ENCODE measurements around the gene NRXN2. TPM values are rescaled to one million over a fixed set of nuclear protein-coding genes. Genes with fewer than 3 reads are reported as not detected.

The NRXN2 gene
- total and polyA plus RNA-seq, 10 of the 15 experiments (the other 5 are each of a cell fraction or from before 2014, with no cell fraction given): 0.03 to 1.4 (median 0.23) TPM

DNA sequence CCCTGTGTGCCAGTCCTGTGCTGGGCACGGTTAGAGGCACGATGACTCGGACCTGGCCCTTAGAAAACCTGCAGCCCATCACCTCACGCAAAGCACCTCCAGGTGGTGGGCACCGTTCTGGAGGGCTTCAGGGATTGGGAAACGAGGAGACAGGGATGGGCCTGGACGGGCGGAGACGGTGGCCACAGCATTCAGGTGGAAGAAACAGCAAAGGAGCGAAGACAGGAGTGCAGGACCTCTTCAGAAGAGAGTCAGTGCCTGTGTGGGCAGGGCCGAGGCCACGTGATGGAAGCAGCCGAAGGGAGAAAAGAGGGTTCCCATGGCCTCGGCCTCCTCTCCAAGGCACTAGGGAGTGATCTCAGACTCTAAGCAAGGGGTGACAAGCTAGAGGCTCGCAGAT is 140.1 kb downstream of the NRXN2 start (continued):
- no peak for TF ChIP-seq SP1 (IDR thresholded peaks at IDR 0.05; ENCODE audit: low read depth, low read length)
- no peak for TF ChIP-seq ZSCAN29 (IDR thresholded peaks at IDR 0.05)
- no peak for TF ChIP-seq NFXL1 (IDR thresholded peaks at IDR 0.05; ENCODE audit: borderline replicate concordance)
- TF ChIP-seq, protein P1, sequence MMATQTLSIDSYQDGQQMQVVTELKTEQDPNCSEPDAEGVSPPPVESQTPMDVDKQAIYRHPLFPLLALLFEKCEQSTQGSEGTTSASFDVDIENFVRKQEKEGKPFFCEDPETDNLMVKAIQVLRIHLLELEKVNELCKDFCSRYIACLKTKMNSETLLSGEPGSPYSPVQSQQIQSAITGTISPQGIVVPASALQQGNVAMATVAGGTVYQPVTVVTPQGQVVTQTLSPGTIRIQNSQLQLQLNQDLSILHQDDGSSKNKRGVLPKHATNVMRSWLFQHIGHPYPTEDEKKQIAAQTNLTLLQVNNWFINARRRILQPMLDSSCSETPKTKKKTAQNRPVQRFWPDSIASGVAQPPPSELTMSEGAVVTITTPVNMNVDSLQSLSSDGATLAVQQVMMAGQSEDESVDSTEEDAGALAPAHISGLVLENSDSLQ (IDR thresholded peaks at IDR 0.05): no peak
- TF ChIP-seq JUND (IDR thresholded peaks at IDR 0.05; ENCODE audit: low read depth, low read length): no peak
- TF ChIP-seq NRF1 (conservative IDR thresholded peaks at IDR 0.05; ENCODE audit: low read depth, low read length): no peak
- no peak for TF ChIP-seq REST (IDR thresholded peaks at IDR 0.05; ENCODE audit: low read depth, low read length)
- TF ChIP-seq, protein P2, sequence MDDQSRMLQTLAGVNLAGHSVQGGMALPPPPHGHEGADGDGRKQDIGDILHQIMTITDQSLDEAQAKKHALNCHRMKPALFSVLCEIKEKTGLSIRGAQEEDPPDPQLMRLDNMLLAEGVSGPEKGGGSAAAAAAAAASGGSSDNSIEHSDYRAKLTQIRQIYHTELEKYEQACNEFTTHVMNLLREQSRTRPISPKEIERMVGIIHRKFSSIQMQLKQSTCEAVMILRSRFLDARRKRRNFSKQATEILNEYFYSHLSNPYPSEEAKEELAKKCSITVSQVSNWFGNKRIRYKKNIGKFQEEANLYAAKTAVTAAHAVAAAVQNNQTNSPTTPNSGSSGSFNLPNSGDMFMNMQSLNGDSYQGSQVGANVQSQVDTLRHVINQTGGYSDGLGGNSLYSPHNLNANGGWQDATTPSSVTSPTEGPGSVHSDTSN (IDR thresholded peaks at IDR 0.05; ENCODE audit: insufficient replicate concordance, low read depth, low read length): no peak
- TF ChIP-seq TCF12 (IDR thresholded peaks at IDR 0.05; ENCODE audit: low read depth, low read length): no peak
- TF ChIP-seq MTA2 (IDR thresholded peaks at IDR 0.05; ENCODE audit: low read depth): no peak
